Measurements from ENCODE around the gene C1QTNF12.

C1QTNF12 gene

GRCh38 chr1:1215080-1215676, 31.3 kb downstream of the C1QTNF12 start:
- no peak for TF ChIP-seq CTCF (IDR thresholded peaks at IDR 0.05; ENCODE audit: insufficient read depth, low read length)
- TF ChIP-seq GABPA (IDR thresholded peaks at IDR 0.05; ENCODE audit: low read depth), result no peak
- TF ChIP-seq SPI1 (IDR thresholded peaks at IDR 0.05; ENCODE audit: borderline replicate concordance, low read depth), result no peak
- TF ChIP-seq REST (IDR thresholded peaks at IDR 0.05; ENCODE audit: insufficient replicate concordance, low read depth), result no peak
- TF ChIP-seq POLR2AphosphoS5 (IDR thresholded peaks at IDR 0.05; ENCODE audit: low read depth), result no peak
- DNase-seq (ENCODE audit: low read depth in 1 of 2, low spot score in 1 of 2), result no peak
- Histone ChIP-seq H3K27ac (replicated peaks) (no peak overlapping the region), H3K4me3 (replicated peaks; ENCODE audit: insufficient read depth, low read length) (no peak overlapping the region), H3K27me3 (ENCODE audit: insufficient read depth, poor library complexity, severe bottlenecking) (no peaks in the 10 kb centered on the region)

GRCh38 chr1:1213345-1214265, 32.9 kb downstream of the C1QTNF12 start, which contains the start of gene TNFRSF4:
TSS of gene TNFRSF4 (minus strand) at chr1:1214153. CDS start at chr1:1214127, 26 bp downstream.
- Histone ChIP-seq H3K27ac (replicated peaks) (no peak within 1 kb of the TSS), H3K4me3 (replicated peaks; ENCODE audit: insufficient read depth, low read length) (no peak within 1 kb of the TSS), H3K27me3 (ENCODE audit: insufficient read depth, poor library complexity, severe bottlenecking) (peaks cover 1% of the 10 kb centered on the region)
- TF ChIP-seq REST (IDR thresholded peaks at IDR 0.05; ENCODE audit: insufficient replicate concordance, low read depth) (no peak), SPI1 (IDR thresholded peaks at IDR 0.05; ENCODE audit: borderline replicate concordance, low read depth) (no peak), CTCF (IDR thresholded peaks at IDR 0.05; ENCODE audit: insufficient read depth, low read length) (no peak), GABPA (IDR thresholded peaks at IDR 0.05; ENCODE audit: low read depth) (no peak), POLR2AphosphoS5 (IDR thresholded peaks at IDR 0.05; ENCODE audit: low read depth) (no peak)
- DNase-seq (ENCODE audit: low read depth in 1 of 2, low spot score in 1 of 2), result peak in 1 of 2 experiments; percentile 18

- TF ChIP-seq SPI1 (IDR thresholded peaks at IDR 0.05; ENCODE audit: borderline replicate concordance, low read depth), result no peak
- TF ChIP-seq GABPA (IDR thresholded peaks at IDR 0.05; ENCODE audit: low read depth), result no peak
- TF ChIP-seq REST (IDR thresholded peaks at IDR 0.05; ENCODE audit: insufficient replicate concordance, low read depth), result peak; percentile 77
- TF ChIP-seq CTCF (IDR thresholded peaks at IDR 0.05; ENCODE audit: insufficient read depth, low read length), result no peak
- TF ChIP-seq POLR2AphosphoS5 (IDR thresholded peaks at IDR 0.05; ENCODE audit: low read depth), result peak; percentile 63; the same call in 1 of the 2 replicates
- Histone ChIP-seq H3K4me3 (replicated peaks; ENCODE audit: insufficient read depth, low read length) (no peak overlapping the region), H3K27me3 (ENCODE audit: insufficient read depth, poor library complexity, severe bottlenecking) (peaks cover 5% of the 10 kb centered on the region), H3K27ac (replicated peaks) (no peak overlapping the region)
- peak in 1 of 2 experiments; percentile 48 for DNase-seq (ENCODE audit: low read depth in 1 of 2, low spot score in 1 of 2)
These were observed 33.7 kb downstream of the C1QTNF12 start for GRCh38 chr1:1212780-1213344.

Measured in HL-60 (cell line).